HG02970 (cell line): ENCODE measurements around the gene CACNB4.
"Not testable (repeated sequence)": the region's sequence is repeated elsewhere in the genome, so short reads cannot be mapped to it uniquely, and the experiment has no call there.

Source experiments
- ATAC-seq: cut with Tn5 transposase; IDR thresholded peaks from one replicate; pipeline ENCODE4 v1.9.1; 2021; ENCODE audit warnings: mild to moderate bottlenecking, moderate library complexity, moderate number of reproducible peaks; ENCODE audit not compliant: unreplicated experiment, low FRiP score

CACNB4 gene

DNA sequence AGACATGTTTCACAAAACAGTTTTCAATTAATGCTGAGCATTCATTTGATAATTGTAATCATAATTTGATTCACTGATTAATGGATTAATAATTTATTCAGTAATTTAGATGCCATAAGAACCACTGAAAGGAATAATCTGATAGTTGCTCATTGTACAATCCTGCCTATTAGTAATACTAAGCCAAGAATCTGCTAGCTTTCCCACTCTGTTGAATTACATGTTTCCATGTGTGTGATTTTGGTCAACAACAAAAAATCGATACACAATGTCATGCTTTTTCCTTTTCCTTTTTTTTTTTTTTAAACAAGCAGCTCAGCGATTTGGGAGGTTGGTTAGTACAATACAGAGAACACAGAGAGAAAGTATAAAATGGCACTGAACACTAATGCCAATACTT lies 296.5 kb downstream of the CACNB4 start:
- ATAC-seq = no peak

DNA sequence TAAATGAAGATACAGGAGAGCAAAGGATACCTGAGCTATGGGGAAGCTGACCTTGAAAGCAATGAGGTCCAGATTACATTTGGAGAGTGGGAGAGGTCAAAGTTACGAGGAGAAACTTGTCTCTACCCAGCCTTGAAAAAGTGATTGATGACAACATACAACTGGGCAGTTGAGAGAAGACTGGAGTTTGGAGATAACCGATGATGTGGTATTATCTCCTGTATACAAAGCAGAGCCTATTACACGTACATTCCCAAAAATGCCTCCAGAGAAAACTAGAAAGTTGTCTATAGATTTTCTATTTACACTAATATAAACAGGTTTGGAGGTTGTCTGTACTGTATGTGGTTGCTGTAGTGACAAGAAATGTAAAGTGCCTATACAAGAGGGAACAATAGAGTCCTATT lies 299.0 kb downstream of the CACNB4 start:
- no peak for ATAC-seq

DNA sequence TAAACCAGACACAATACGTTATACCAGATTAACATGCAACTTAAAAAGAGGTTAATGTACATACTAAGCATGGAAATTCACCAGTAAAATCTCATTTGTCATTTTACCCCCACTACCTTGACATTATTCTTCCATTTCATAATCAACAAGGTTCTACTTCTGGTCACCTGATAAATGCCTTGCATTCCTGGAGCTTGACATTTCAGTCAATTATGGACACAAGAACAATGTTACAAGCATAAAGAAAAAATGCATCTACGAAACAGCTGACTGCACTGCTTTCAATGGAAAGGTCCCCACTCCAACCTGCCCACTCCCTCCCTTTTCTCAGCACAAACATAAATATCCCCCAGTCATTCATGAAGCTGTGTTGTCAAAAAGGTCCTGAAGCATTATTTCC lies 302.1 kb downstream of the CACNB4 start:
- no peak for ATAC-seq

DNA sequence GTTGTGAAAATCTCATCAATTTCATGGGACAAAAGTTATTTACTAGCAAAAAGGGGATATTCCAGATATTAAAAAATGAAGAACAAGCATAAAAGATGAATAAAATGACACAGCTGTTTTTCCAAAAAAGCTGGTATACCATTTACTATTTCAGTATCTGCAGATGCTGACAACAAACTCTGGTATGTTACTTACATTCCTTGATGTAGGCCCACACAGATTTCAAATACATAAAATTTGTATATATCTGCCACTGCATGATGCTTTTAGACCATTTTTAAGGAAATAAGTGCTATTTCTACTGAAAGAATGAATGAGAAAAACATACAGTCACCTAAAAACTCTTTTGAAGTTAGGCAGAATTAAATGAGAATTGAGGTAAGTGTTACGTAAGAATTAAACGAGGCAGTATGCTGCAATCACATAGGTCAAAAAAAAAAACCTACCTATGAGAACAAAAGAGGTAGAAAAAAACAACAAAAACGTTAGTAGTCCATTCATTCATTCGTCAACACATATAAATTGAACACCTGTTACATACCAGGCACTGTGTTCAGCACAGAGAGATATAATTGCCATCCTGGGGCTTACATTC lies 303.1 kb downstream of the CACNB4 start:
- ATAC-seq = no peak

DNA sequence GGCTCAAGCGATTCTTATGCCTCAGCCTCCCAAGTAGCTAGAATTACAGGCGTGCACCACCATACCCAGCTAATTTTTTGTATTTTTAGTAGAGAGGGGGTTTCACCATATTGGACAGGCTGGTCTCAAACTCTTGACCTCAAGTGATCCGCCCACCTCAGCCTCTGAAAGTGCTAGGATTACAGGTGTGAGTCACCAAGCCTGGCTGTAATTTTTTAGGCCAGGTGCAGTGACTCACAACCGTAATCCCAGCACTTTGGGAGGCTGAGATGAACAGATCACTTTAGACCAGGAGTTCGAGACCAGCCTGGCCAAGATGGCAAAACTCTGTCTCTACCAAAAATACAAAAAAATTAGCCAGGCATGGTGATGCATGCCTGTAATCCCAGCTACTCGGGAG lies 304.4 kb downstream of the CACNB4 start:
- ATAC-seq = not testable (repeated sequence)

DNA sequence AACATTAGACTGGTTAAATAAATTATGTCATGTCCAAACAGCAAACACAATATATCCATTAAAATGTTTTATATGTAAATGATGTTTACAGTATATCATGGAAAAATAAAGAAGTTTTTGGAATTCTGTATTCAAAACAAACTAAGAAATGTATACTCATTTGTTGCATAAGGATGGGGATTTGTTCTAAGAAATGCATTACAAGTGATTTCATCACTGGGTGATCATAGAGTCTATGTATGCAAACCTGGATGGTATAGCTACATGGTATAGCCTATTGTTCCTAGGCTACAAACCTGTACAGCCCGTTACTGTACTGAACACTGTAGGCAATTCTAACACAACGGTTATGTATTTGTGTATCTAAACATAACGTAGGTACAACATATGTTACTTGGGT lies 305.7 kb downstream of the CACNB4 start:
- ATAC-seq = no peak

DNA sequence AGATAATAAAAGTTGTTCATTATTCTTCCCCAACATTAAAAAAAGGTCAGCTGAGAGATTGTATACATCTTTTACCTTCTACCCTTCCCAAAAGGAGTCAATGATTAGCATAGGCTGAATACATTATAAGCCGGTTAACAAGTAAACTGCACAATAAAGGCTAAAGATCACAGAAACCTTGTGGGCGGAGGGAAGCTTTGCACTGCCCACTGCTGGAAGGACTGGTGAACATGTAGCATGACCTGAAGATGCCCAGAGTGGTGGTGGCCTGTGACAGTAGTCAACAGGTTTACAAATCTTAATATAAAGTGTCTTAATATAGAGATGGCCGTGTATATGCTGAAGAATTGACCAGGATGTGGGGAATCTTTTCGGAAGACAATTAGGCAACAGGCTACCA lies 306.3 kb downstream of the CACNB4 start:
- ATAC-seq = no peak

DNA sequence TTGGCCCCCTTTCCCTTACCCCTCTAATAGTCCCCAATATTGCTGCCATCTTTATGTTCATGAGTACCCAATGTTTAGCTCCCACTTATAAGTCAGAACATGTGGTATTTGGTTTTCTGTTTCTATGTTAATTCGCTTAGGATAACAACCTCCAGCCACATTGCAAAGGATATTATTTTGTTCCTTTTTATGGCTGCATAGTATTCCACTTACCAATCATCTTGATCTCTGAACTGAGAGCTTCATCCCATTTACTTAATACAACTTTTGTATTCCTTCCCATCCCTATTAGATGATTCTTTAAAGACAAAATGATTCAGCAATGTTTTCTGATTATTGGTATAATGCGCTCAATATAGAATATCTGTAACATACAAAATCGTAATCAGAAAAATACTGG lies 307.3 kb downstream of the CACNB4 start:
- no peak for ATAC-seq

DNA sequence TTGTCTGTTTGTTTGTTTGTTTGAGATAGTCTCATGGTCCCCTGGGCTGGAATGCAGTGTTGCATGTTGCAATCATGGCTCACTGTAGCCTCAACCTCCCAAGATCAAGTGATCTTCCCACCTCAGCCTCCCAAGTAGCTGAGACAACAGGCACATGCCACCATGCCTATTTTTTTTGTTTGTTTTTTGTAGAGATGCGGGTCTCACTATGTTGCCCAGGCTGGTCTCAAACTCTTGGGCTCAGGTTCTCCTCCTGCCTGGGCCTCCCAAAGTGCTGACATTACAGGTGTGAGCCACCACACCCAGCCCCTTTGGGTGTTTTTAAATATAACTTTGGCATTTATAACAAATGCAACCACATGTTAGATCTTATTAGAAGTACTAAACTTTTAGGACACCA lies 308.2 kb downstream of the CACNB4 start:
- ATAC-seq = no peak

DNA sequence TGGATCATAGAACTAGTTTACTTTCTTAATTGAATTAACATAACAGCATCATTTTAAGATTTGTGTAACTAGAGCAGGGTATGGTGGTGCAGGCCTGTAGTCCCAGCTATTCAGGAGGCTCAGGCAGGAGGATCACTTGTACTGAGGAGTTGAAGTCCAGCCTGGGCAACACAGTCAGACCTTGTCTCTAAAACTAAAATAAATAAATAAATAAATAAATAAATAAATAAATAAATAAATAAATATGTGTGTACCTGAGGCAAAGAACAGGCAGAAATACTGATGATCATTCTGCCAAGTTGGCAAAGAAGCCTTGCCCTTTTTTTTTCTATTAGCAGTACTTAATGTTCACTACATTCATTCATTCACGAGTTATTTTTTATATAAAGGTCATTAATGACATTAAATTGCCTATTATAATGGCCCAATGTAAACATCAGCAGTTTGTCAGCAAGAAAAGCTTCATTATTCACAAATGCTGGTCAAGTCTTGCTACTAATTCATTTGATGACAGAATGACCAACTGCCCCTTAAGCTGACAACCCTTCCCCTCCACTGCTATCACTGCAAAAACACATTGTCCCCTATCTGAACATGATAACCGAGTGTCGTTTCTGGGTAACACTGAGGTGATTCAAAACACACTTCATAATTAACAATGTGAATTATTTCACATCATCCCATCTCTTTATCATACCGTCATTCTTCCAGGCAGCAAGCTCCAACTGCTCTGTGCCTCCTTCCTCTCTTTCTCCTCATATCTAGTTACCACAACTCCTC lies 309.6 kb downstream of the CACNB4 start:
- no peak for ATAC-seq

DNA sequence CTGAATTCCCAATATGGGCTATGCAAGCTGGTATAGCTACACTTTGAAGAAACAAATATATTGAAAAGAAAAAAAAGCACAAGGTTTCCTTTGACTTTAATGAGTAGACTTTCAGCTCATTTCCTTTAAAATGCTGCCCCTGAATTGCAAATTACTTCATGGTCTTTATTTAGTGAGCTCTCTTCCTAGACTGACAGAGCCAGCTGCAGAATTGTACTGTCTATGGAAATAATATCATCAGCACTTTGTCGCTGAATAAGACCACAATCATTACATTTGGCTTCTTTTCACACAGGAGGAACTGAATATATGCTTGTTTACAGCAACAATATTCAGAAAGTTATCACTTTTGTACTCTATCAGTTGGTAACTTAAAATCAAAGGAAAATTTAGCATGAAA lies 312.4 kb downstream of the CACNB4 start:
- ATAC-seq = no peak

DNA sequence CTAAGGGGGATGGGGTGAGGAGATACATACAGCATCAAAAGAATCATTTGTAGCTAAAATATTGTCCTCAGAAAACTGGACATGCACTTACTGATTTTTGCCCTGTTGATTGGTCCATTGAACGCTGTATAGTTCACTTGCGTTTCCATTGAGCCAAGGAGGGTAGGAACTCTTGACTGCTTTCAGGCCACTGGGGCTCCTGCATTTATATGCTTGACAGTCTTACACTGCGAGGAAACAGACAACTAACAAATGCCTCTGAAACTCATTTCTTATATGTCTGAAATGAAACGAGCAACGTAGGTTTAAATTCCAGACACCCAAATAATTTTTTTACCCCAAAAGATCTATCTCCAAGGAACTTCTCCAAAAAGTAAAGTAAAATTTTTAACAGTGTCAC lies 312.8 kb downstream of the CACNB4 start:
- no peak for ATAC-seq

DNA sequence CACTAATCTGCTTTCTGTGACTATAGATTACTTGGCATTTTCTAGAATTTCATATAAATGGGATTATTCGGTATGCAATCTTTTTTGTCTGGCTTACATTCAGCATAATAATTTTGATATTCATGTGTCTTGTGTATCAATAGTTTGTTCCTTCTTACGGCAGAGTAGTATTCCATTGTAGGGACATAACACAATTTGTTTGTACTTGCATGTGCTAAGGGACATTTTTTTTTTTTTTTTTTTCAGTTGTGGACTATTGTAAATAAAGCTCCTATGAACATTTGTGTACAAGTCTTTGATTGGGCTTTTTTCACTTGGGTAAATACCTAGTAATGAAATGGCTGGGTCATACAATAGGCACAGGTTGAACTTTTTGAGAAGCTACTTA lies 315.7 kb downstream of the CACNB4 start:
- ATAC-seq = no peak
